ENCODE results near the gene CEP250.

The CEP250 gene

GRCh38 chr20:35478804-35479472, 23.5 kb downstream of the CEP250 start:
- DNase-seq (ENCODE audit: insufficient read length, low spot score) (no peak), FAIRE-seq (no peak)
- no peak for TF ChIP-seq CTCF (IDR thresholded peaks at IDR 0.05; ENCODE audit: insufficient read depth, missing control alignments)

GRCh38 chr20:35479798-35480197, 24.4 kb downstream of the CEP250 start:
- FAIRE-seq (no peak), DNase-seq (ENCODE audit: insufficient read length, low spot score) (no peak)
- TF ChIP-seq CTCF (IDR thresholded peaks at IDR 0.05; ENCODE audit: insufficient read depth, missing control alignments) = no peak

GRCh38 chr20:35487479-35487878, 32.1 kb downstream of the CEP250 start:
- TF ChIP-seq CTCF (IDR thresholded peaks at IDR 0.05; ENCODE audit: insufficient read depth, missing control alignments) = no peak
- FAIRE-seq = no peak

GRCh38 chr20:35489717-35490116, 34.3 kb downstream of the CEP250 start:
- DNase-seq (ENCODE audit: insufficient read length, low spot score) = no peak
- TF ChIP-seq CTCF (IDR thresholded peaks at IDR 0.05; ENCODE audit: insufficient read depth, missing control alignments) = no peak
- FAIRE-seq = no peak

More at GRCh38 chr20:35487479-35487878, 32.1 kb downstream of the CEP250 start:
- DNase-seq (ENCODE audit: insufficient read length, low spot score) = no peak

GRCh38 chr20:35490736-35491181, 35.4 kb downstream of the CEP250 start:
- DNase-seq (ENCODE audit: insufficient read length, low spot score) = no peak
- no peak for TF ChIP-seq CTCF (IDR thresholded peaks at IDR 0.05; ENCODE audit: insufficient read depth, missing control alignments)
- FAIRE-seq = no peak

GRCh38 chr20:35491823-35492222, 36.4 kb downstream of the CEP250 start:
- TF ChIP-seq CTCF (IDR thresholded peaks at IDR 0.05; ENCODE audit: insufficient read depth, missing control alignments) = no peak
- DNase-seq (ENCODE audit: insufficient read length, low spot score) = no peak
- FAIRE-seq = no peak

- TF ChIP-seq CTCF (IDR thresholded peaks at IDR 0.05; ENCODE audit: insufficient read depth, missing control alignments) = no peak
- DNase-seq (ENCODE audit: insufficient read length, low spot score) (no peak), FAIRE-seq (no peak)
These were observed 37.0 kb downstream of the CEP250 start for GRCh38 chr20:35492352-35492751.

All from D721Med (cell line).